ENCODE results near the gene TFPI. TPM values are rescaled to one million over a fixed set of nuclear protein-coding genes. Genes with fewer than 3 reads are reported as not detected.

TFPI gene
- total RNA-seq, 1 experiment from 2014 or later, result 29.1 TPM

GRCh38 chr2:187525163-187525900 is 28.9 kb downstream of the TFPI start:
- CTCF ChIA-PET, result interaction anchor here (1.2 kb wide), 1 partner anchor 26 kb away, joined by 4 read pairs; no protein-coding TSS in a partner anchor
- H3K4me2 ChIP-seq (ENCODE audit: low read length), result no peak overlapping the region
- intact Hi-C loops (cut with micrococcal nuclease), result no loop called here
- H3K4me1 ChIP-seq (ENCODE audit: control insufficient read depth in 1 of 2, insufficient read depth in 2 of 2, low read length in 2 of 2), result no peaks in the 10 kb centered on the region
- RAD21 ChIA-PET (ENCODE audit: low non-redundant PET in 1 of 2, low total read pairs in 2 of 2, uncharacterized antibody in 2 of 2, unreplicated experiment in 2 of 2), result no interaction called here
- H3K9me3 ChIP-seq (ENCODE audit: control insufficient read depth in 1 of 2, insufficient read depth in 1 of 2, low read depth in 1 of 2, low read length in 2 of 2), result no peaks in the 10 kb centered on the region
- POLR2A ChIA-PET, result no interaction called here
- no peak for TF ChIP-seq CTCF (IDR thresholded peaks at IDR 0.05 in 2 of 3, conservative IDR thresholded peaks at IDR 0.05 in 1 of 3; ENCODE audit: borderline replicate concordance in 1 of 3, insufficient read depth in 1 of 3, low read depth in 2 of 3, low read length in 2 of 3)
- no peak for TF ChIP-seq ZFX (IDR thresholded peaks at IDR 0.05)
- TF ChIP-seq ATF3 (IDR thresholded peaks at IDR 0.05), result no peak
- no peak for TF ChIP-seq ZNF274 (IDR thresholded peaks at IDR 0.05; ENCODE audit: low read depth, low read length)
- TF ChIP-seq RAD21 (IDR thresholded peaks at IDR 0.05; ENCODE audit: low read depth), result no peak
- no peak for TF ChIP-seq ELF1 (IDR thresholded peaks at IDR 0.05; ENCODE audit: borderline replicate concordance, low read depth)
- no peak for TF ChIP-seq REST (IDR thresholded peaks at IDR 0.05; ENCODE audit: low read depth)
- no peak for TF ChIP-seq CEBPB (IDR thresholded peaks at IDR 0.05; ENCODE audit: low read depth)
- no peak for TF ChIP-seq ZBTB33 (IDR thresholded peaks at IDR 0.05; ENCODE audit: extremely low read depth, insufficient replicate concordance, low read length)
- no peak for TF ChIP-seq SIN3A (IDR thresholded peaks at IDR 0.05; ENCODE audit: low read depth)
- TF ChIP-seq FOSL1 (IDR thresholded peaks at IDR 0.05; ENCODE audit: low read depth), result no peak
- TF ChIP-seq EGR1 (IDR thresholded peaks at IDR 0.05; ENCODE audit: low read depth), result no peak
- TF ChIP-seq YY1 (IDR thresholded peaks at IDR 0.05; ENCODE audit: extremely low read depth, insufficient replicate concordance, low read depth, low read length), result no peak
- no peak for TF ChIP-seq EZH2 (IDR thresholded peaks at IDR 0.05)
- TF ChIP-seq EZH2phosphoT487 (IDR thresholded peaks at IDR 0.05; ENCODE audit: borderline replicate concordance), result no peak
- H3K9ac ChIP-seq (ENCODE audit: low read length), result no peak overlapping the region
- no peaks in the 10 kb centered on the region for H3K79me2 ChIP-seq (ENCODE audit: insufficient read depth, low read length)
- no peak overlapping the region for H3K4me3 ChIP-seq (replicated peaks in 1 of 2; ENCODE audit: low read depth in 1 of 2, low read length in 2 of 2)
- no peak overlapping the region for H3K27ac ChIP-seq (ENCODE audit: low read depth, low read length)
- no peaks in the 10 kb centered on the region for H4K20me1 ChIP-seq (ENCODE audit: insufficient read depth)
- ATAC-seq, result no peak
- H2AFZ ChIP-seq (ENCODE audit: low read depth, low read length, poor library complexity, severe bottlenecking), result no peak overlapping the region
- H3K36me3 ChIP-seq (ENCODE audit: control insufficient read depth in 1 of 2, insufficient read depth in 2 of 2, low read length in 2 of 2), result peaks cover 0 to 3% of the 10 kb centered on the region in 2 experiments; a peak in 2 of 4 replicates
- H3K27me3 ChIP-seq (ENCODE audit: insufficient read depth, low read length), result no peaks in the 10 kb centered on the region
- H3K9me2 ChIP-seq (ENCODE audit: insufficient read depth), result peaks cover 3% of the 10 kb centered on the region; the same call in 1 of the 2 replicates
- no peak for DNase-seq (ENCODE audit: low read depth, low spot score)
- no TSS peak for BruUV-seq (replicated peaks)

Measured in HCT116 (cell line).